ENCODE data around the gene SPOCK1. TPM values are rescaled to one million over a fixed set of nuclear protein-coding genes. Genes with fewer than 3 reads are reported as not detected.

Gene SPOCK1
- total and polyA plus RNA-seq, 9 of the 15 experiments (the other 6 are each of a cell fraction or from before 2014, with no cell fraction given) = 0.01 to 0.35 (median 0.04) TPM; not detected in 6

- Histone ChIP-seq H4K20me1 (replicated peaks; ENCODE audit: control insufficient read depth, insufficient read depth, low read length) (no peaks in the 10 kb centered on the region), H3K36me3 (ENCODE audit: control insufficient read depth, insufficient read depth, low read length) (no peaks in the 10 kb centered on the region), H3K4me1 (replicated peaks in 1 of 2; ENCODE audit: control insufficient read depth in 2 of 2, insufficient read depth in 2 of 2, low read length in 2 of 2) (no peaks in the 10 kb centered on the region), H3K9ac (ENCODE audit: insufficient read depth in 1 of 2, low read depth in 2 of 2, low read length in 2 of 2) (no peak overlapping the region), H3K27me3 (ENCODE audit: control insufficient read depth in 2 of 2, insufficient read depth in 2 of 2, low read length in 2 of 2) (no peaks in the 10 kb centered on the region), H2AFZ (ENCODE audit: low read depth, low read length) (no peak overlapping the region), H3K4me3 (no peak overlapping the region), H3K4me2 (ENCODE audit: insufficient read depth, low read length) (no peak overlapping the region), H3K79me2 (ENCODE audit: control insufficient read depth, insufficient read depth, low read length) (no peaks in the 10 kb centered on the region), H3K9me3 (replicated peaks; ENCODE audit: control insufficient read depth, insufficient read depth, low read depth, low read length) (no peaks in the 10 kb centered on the region), H3K9me1 (ENCODE audit: control insufficient read depth, insufficient read depth, low read length) (no peaks in the 10 kb centered on the region), H3K27ac (ENCODE audit: extremely low read depth, low read depth, low read length) (no peak overlapping the region)
- intact Hi-C loops (cut with micrococcal nuclease) = no loop called here
- ChIA-PET POLR2A (no interaction called here), CTCF (ENCODE audit: low intra/inter-chr PET ratio) (no interaction called here)
- FAIRE-seq (no peak), ATAC-seq (no peak), DNase-seq (ENCODE audit: extremely low read depth in 1 of 4, low spot score in 3 of 4) (no peak)
- in situ Hi-C loops (cut with MboI) = no loop called here
- no TSS peak for BruUV-seq (replicated peaks)
- 0% methylated on average over 1 of the region's 1 CpG for WGBS (ENCODE audit: insufficient coverage, low coverage, missing lambda C conversion rate)
- TF ChIP-seq GATAD2A (IDR thresholded peaks at IDR 0.05) (no peak), DPF2 (IDR thresholded peaks at IDR 0.05) (no peak), STAT6 (CRISPR knock-in tag; IDR thresholded peaks at IDR 0.05) (no peak), TBL1XR1 (IDR thresholded peaks at IDR 0.05; ENCODE audit: low read length in 2 of 2) (no peak), ZNF318 (IDR thresholded peaks at IDR 0.05; ENCODE audit: borderline replicate concordance in 1 of 2, low read depth in 1 of 2) (no peak), SMAD2 (IDR thresholded peaks at IDR 0.05; ENCODE audit: low read depth, low read length) (no peak), ELF2 (CRISPR knock-in tag; IDR thresholded peaks at IDR 0.05) (no peak), CBFA2T2 (conservative IDR thresholded peaks at IDR 0.05) (no peak), NCOA6 (IDR thresholded peaks at IDR 0.05) (no peak), BRF2 (IDR thresholded peaks at IDR 0.05; ENCODE audit: borderline replicate concordance, insufficient read depth, insufficient read length) (no peak)
Measured at GRCh38 chr5:137098238-137098637, 400.9 kb downstream of the SPOCK1 start.
